Stimulated activated CD4-positive, alpha-beta T cell treated with anti-CD3 and anti-CD28 coated beads, Interleukin-4, amount 100 ng/mL, for 48 hours (primary cell): Measurements from ENCODE around the gene RTN4R.

Experiments
- DNase-seq, 2 donors: peaks; one replicate each; pipeline ENCODE4 v3.0.0-alpha.2; 2020; ENCODE audit warnings: low read depth in 2 of 2

Gene RTN4R

DNA sequence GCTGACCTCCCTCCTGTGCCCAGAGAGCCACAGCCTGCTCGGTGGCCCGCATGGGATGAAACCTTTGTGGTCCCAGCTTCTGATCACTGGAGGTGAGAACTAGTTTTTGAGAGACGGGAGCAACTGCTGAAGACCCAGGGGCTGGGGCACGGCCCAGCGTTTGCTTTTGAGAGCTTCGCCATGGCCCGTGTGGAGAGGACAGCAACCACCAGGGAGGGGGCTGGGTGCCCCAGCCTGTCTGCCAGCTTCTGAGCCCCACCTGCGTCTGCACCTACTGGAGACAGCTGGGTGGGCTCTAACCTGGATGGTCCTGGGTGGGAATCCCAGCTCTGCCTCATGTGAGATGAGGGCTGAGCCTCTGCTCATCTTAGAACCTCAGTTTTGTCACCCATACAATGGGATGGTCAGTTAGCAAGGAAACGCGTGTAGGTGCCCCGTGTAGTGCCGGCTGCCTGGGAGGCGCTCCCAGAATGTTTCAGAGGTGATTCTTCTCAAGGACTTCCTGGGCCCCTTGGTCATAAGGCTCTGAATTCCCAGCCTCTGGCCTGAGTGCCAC is 66.2 kb downstream of the RTN4R start:
- DNase-seq, result no peak

DNA sequence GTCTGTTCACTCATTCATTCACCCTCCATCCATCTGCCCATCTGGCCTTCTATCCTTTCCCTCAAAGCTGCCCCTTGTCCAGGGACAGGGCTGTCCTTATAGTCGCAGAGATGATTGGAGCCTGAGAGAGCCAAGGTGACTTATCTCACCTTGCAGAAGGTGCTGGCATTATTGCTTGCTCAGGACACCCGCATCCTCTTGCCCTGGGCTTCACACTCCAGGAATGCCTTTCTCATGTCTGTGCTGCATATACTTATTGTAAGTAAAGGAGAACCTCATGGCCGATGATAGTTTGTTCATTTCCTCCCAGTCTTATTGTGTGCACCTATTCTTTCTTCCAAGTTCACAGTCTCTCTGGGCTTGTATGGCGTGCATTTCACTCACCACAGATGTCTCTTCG is 68.2 kb downstream of the RTN4R start:
- DNase-seq, result no peak

GRCh38 chr22:20199413-20199842 is 68.7 kb downstream of the RTN4R start:
- DNase-seq, result no peak

DNA sequence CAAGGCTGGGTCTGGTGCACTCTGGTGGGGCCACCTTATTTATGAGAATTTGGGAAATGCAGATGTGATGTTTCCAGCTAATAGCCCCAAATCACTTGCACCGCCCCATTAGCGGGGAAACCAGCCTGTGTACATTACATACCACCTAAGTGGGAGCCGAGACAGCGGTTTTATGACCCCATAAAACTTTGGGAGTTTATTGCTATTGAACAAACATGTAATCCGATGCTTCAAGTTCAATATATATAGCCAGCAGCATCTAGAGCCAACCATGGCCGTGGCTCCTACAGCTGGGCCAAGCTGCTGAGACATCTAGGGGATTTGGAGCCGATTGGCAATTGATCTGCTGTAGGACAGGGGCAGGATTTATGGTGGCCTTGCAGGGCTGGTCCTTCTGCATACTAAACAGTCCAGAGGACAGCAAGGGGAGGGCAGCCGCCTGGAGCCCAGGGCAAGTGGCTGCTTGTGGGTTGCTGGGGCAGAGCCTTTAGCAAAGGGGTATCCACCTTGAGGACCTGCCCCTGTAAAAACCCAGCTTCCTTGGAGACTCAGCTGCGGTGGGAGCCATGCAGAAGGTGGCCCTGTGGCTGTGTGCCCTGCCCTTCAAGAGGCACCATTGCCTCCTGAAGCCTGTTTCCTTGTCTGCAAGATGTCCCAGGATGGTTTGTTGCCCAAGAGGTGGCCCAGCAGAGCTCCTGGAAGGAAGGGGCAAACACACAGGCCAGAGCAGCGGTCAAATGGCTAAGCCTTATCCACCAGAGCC is 69.4 kb downstream of the RTN4R start:
- no peak for DNase-seq

- DNase-seq, result no peak
Observed at GRCh38 chr22:20197407-20198030, 70.6 kb downstream of the RTN4R start.

GRCh38 chr22:20196094-20196842 is 71.8 kb downstream of the RTN4R start:
- DNase-seq, result no peak

DNA sequence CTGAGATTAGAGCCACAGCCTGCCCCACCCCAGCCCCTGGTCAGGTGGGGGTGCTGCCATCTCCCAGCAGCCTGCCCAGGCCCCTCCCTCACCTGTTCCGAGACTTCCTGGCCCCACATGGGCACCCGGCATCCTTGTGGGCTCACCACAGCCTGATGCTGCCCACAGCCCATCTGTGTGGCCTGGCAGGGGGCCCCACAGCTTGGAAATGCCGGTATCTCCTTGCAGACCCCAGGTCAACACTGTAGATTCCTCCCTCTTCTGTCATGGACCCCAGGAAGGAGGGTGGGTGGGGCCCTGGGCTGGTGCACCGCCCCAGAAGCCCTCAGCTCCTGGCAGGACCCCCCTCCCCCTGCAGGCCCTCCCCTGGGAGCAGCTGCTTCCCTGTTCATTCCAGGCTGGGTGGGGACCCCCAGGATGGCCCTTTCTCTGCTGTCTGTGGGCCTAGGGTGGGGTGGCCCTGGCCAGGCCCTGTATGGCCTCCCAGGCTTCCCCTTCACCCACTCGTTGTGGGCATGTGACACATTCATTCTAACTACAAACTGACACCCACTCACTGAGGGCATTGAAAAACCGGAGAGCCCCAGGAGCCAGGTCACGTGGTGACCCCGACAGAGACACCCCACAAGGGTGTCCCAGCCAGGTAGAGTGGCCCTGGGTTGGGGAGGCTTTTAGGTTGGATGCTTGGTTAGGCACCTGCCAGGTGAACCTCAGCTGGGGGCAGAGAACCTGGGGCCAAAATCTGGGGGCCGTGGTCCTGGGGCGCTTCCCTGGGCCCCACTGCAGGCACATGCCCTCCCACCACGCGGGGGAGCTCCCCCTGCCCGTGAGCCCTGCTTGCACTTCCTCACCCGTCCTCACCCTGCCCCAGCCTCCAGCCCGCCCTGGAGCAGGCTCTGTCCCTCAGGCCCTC is 73.2 kb downstream of the RTN4R start:
- DNase-seq, result no peak

DNA sequence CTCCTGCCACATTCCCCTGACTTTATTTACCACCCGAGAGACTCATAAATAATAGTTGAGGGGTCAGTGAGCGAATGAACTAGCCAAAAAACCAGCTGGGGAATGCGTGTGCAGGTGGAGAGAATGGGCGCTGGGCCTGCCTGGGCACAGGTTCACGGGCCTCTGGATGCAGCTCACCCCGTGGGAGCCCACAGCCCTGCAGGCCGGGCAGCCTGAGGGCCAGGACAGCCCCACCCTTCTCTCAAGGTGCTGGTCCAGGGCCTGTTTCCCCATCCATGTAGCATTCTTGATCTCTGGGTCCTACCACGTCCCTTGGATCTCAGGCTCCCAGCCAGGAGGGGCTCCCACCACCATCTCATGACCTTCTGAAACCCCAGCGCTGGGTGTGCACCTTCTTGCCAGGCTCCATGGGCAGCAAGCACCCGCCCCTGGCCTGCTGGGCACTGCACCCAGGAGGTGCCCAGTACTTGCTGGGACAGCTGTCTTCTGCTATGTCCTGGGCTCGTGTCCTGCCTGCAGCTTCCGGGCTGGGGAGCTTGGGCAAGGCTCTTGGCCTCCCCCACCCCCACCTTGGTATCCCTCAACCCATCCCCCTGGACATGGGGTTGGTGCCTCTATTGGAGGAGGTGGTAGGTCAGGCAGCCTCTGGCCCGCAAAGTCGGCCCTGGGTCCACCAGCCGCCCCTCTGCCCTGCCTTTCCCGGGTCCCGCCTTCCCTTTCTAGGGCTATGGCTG is 74.2 kb downstream of the RTN4R start:
- DNase-seq, result no peak

DNA sequence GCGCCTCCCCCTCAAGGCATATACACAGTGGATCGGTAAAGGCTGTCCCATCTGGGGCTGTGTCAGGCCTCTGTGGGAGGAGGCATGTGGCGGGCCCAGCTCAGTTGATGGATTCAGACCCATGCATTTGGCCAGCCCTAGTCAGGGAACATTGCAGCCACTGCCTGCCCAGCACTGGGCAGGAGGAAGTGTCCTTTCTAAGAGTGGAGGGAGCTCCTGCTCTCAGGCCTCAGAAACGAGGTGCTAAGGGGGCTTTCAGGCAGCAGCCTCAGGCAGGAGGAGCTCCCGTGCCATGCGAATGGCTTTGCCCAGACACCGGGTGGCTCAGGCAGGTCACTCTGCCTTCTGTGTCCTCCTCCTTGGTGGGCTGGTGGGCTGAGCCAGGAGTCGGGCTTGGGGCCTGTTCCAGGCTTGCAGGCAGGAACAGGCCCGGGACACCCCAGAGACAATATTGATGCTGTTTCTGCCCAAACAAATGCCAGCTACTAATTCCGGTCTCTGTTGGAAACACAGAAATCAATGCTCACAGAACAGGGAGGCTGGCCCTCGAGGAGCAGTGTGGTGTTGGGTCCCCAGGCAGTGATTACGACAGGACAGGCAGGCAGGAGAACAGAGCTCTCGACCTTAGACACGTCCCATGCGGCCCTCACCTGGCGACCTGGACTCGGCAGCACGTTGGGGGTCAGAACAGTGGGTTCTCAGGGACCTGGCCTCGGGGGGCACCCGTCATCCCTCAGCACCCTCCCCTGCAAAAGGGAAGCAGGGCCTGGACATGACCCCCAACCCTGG is 75.0 kb downstream of the RTN4R start:
- DNase-seq, result no peak

DNA sequence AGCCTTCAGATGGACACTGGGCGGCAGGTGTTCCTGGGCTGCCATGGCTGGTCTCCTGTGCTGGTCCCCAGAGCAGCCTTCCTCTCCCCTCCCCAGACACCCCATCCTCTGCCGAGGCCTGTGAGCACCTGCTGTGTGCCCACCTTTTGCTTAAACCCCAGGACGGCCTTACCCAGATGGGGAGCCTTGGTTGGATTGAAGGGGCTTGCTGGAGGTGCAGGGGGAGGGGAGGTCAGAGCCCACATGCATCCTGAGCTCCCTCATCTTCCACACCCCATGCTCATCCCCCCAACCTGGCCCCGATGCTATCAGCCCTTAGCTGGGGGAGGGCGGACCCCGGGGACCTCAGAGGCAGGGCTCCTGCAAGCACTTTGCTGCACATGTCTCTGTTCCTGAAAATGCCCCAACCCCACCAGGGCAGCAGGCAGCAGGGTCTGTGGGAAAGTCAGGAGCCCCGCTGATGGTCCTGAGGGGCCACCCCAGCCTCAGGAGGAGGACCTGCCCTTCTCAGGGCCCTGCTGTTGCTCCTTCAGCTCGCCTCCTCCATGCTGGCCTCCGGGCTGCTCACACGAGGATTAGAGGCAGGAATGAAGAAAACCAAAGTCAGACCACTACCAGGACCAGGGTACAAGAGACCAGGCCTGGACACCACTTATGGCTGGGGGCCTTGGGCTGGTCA is 75.7 kb downstream of the RTN4R start:
- no peak for DNase-seq

GRCh38 chr22:20191803-20192202 is 76.3 kb downstream of the RTN4R start:
- no peak for DNase-seq
